Calu3 (cell line): Measurements from ENCODE around the gene DCTD. TPM values are rescaled to one million over a fixed set of nuclear protein-coding genes. Genes with fewer than 3 reads are reported as not detected.

ENCODE experiments used
- BruUV-seq: library from RNA; stranded (reverse); fragments of 400-500 nt; replicated peaks from 2 replicates; lab custom pipeline; 2021; lab: Mats Ljungman, UMichigan
- CTCF ChIA-PET: fragments of 300-600 bp; sonication (Branson Sonifier 250); formaldehyde crosslinking; loops from one replicate; lab custom pipeline; 2022; ENCODE audit warnings: antibody characterized with exemption; lab: Charles Lee
- DNase-seq: peaks from one replicate; pipeline ENCODE4 v3.0.0; 2022
- H3K27ac Mint-ChIP-seq: one replicate; pipeline ENCODE4 v1.8.0; 2022; ENCODE audit warnings: mixed read lengths; ENCODE audit not compliant: unreplicated experiment
- H3K27me3 Mint-ChIP-seq: one replicate; pipeline ENCODE4 v1.8.0; 2022; ENCODE audit warnings: mixed read lengths; ENCODE audit not compliant: unreplicated experiment
- H3K36me3 Mint-ChIP-seq: one replicate; pipeline ENCODE4 v1.8.0; 2022; ENCODE audit warnings: mild to moderate bottlenecking, moderate library complexity, mixed read lengths; ENCODE audit not compliant: insufficient read depth, unreplicated experiment
- H3K4me1 Mint-ChIP-seq: one replicate; pipeline ENCODE4 v1.8.0; 2022; ENCODE audit warnings: mild to moderate bottlenecking, low read depth, mixed read lengths; ENCODE audit not compliant: unreplicated experiment
- H3K4me3 Mint-ChIP-seq: one replicate; pipeline ENCODE4 v1.8.0; 2022; ENCODE audit warnings: mild to moderate bottlenecking, low read depth, moderate library complexity, mixed read lengths; ENCODE audit not compliant: unreplicated experiment
- H3K9me3 Mint-ChIP-seq: one replicate; pipeline ENCODE4 v1.8.0; 2022; ENCODE audit warnings: low read depth, mixed read lengths; ENCODE audit not compliant: unreplicated experiment
- intact Hi-C: fragments of 100-400 bp; cut with micrococcal nuclease; formaldehyde crosslinking; loops from one replicate; pipeline ENCODE4 v1.10.0; 2022; ENCODE audit not compliant: unreplicated experiment
- total RNA-seq: library from RNA; stranded (reverse); gene quantifications from 2 replicates; pipeline ENCODE4 v1.2.3, GENCODE V29; 2022
- TF ChIP-seq, protein P1 (sequence below): fragments of 200-600 bp; IDR thresholded peaks from one replicate; pipeline ENCODE4 v1.8.0; 2022; ENCODE audit warnings: antibody characterized with exemption; ENCODE audit not compliant: unreplicated experiment

DCTD gene
- total RNA-seq, 1 experiment from 2014 or later = 65.3 TPM

- intact Hi-C loops = no loop called here
- H3K27ac Mint-ChIP-seq = no peak overlapping the region
- H3K36me3 Mint-ChIP-seq = peaks cover 4% of the 10 kb centered on the region
- H3K4me3 Mint-ChIP-seq = no peak overlapping the region
- CTCF ChIA-PET = no interaction called here
- BruUV-seq = no TSS peak
- no peak for DNase-seq
- peaks cover 32% of the 10 kb centered on the region for H3K27me3 Mint-ChIP-seq
- TF ChIP-seq, protein P1, sequence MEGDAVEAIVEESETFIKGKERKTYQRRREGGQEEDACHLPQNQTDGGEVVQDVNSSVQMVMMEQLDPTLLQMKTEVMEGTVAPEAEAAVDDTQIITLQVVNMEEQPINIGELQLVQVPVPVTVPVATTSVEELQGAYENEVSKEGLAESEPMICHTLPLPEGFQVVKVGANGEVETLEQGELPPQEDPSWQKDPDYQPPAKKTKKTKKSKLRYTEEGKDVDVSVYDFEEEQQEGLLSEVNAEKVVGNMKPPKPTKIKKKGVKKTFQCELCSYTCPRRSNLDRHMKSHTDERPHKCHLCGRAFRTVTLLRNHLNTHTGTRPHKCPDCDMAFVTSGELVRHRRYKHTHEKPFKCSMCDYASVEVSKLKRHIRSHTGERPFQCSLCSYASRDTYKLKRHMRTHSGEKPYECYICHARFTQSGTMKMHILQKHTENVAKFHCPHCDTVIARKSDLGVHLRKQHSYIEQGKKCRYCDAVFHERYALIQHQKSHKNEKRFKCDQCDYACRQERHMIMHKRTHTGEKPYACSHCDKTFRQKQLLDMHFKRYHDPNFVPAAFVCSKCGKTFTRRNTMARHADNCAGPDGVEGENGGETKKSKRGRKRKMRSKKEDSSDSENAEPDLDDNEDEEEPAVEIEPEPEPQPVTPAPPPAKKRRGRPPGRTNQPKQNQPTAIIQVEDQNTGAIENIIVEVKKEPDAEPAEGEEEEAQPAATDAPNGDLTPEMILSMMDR = no peak
- no peaks in the 10 kb centered on the region for H3K9me3 Mint-ChIP-seq
- no peaks in the 10 kb centered on the region for H3K4me1 Mint-ChIP-seq
Measured at GRCh38 chr4:182848685-182849084, 68.5 kb downstream of the DCTD start.

DNA sequence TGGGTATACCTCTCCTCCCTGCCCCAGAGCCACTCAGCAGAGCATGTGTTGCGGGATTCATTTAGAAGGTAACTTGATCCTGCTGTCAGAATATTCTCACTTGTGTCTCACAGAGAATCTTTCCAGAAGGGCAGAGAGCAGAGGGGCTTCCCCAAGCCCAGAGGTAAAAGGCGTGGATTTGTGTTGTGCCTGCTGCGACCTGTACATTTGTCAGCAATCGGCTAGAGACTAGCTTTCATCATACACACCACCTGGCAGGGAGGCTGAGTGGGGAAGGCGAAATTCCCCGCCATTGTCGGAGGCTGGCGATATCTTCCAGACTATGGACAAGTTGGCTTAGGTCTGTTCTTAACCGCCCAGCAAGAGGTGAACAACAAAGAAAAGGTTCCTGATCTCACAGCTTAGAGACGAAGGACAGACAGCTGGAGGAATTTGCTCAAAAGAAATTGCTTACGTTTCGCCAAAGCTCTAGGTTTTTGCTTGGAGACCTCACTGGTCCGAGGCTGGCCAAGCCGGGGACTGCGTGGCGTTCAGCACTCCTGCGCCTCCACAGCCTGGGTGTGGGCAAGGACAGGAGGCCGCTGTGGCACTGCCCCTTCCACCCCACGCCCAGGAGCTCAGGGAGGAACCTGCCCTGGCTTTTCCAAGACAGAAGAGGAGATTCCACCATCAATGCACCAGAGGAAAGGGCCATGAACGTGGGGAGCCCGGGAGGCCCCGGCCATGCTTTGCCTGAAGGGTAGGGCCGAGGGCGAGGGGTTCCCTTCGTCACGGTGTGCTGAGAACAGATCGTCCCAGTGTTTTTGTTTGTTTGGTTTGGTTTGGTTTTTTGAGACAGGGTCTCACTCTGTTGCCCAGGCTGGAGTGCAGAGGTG, 69.4 kb downstream of the DCTD start:
- intact Hi-C loops = no loop called here
- peaks cover 5% of the 10 kb centered on the region for H3K36me3 Mint-ChIP-seq
- no peaks in the 10 kb centered on the region for H3K4me1 Mint-ChIP-seq
- H3K9me3 Mint-ChIP-seq = no peaks in the 10 kb centered on the region
- BruUV-seq = no TSS peak
- no peak for DNase-seq
- CTCF ChIA-PET = no interaction called here
- H3K27ac Mint-ChIP-seq = no peak overlapping the region
- H3K27me3 Mint-ChIP-seq = peaks cover 41% of the 10 kb centered on the region
- no peak overlapping the region for H3K4me3 Mint-ChIP-seq
- TF ChIP-seq, protein P1 = no peak

- Mint-ChIP-seq H3K4me3 (no peak overlapping the region), H3K9me3 (no peaks in the 10 kb centered on the region), H3K27ac (no peak overlapping the region), H3K36me3 (peaks cover 5% of the 10 kb centered on the region), H3K4me1 (no peaks in the 10 kb centered on the region), H3K27me3 (peaks cover 47% of the 10 kb centered on the region)
- DNase-seq = no peak
- no TSS peak for BruUV-seq
- TF ChIP-seq, protein P1 = no peak
- intact Hi-C loops = no loop called here
- CTCF ChIA-PET = no interaction called here
Measured at GRCh38 chr4:182846036-182846435, 71.2 kb downstream of the DCTD start.

GRCh38 chr4:182845618-182846017, 71.6 kb downstream of the DCTD start:
- Mint-ChIP-seq H3K4me1 (no peaks in the 10 kb centered on the region), H3K27me3 (peaks cover 47% of the 10 kb centered on the region), H3K27ac (no peak overlapping the region), H3K9me3 (no peaks in the 10 kb centered on the region), H3K4me3 (no peak overlapping the region), H3K36me3 (peaks cover 5% of the 10 kb centered on the region)
- no peak for DNase-seq
- TF ChIP-seq, protein P1 = no peak
- no TSS peak for BruUV-seq
- CTCF ChIA-PET = no interaction called here
- intact Hi-C loops = no loop called here
